ENCODE results near the gene ERLIN1. TPM values are rescaled to one million over a fixed set of nuclear protein-coding genes. Genes with fewer than 3 reads are reported as not detected.

The ERLIN1 gene
- total RNA-seq, 1 experiment from 2014 or later, result 79.8 TPM

DNA sequence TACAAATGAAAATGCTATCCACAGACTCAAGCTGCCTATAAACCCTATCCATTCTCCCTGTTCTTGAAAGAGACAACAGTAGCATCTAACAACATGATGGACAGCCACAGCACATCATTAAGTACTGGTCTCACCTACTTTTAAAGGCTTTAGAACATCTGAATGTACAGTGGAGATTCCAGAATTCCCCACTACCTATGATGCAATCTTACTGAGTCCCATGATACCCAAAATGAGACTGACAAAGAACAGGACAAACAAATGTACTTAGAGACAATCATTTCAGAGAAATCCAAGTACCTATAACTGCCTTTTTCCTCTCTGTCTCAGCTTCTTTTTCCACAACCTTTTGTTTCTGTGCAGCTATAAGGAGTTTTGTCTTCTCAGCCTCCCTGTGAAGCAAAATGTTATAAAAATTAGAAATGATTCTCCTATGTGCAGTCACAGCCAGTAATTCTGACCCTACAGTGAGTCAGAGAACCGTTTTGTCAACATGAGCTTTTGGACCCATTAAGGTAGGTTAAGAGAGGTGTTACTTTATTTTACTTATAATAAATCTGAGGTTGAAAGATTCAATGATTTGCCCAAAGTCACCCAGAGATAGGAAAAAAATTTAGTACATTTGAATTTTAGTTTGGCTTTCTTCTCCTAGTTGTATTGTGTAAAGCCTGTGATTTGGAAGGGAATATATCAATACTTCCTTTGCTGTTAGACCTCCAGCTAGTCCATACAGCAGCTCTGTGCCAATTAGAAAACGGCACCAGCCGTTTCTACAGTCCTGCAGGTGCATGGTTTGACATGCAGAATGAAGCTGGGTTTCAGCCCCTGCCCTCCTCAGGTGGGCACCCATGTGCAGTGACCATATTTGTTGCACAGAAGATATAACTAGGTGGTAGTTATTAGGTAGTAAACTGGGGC is 21.9 kb downstream of the ERLIN1 start:
- Histone ChIP-seq H3K27ac (ENCODE audit: low read length) (no peak overlapping the region), H3K4me1 (ENCODE audit: control insufficient read depth, insufficient read depth, low read length) (peaks cover 6% of the 10 kb centered on the region; the same call in 1 of the 2 replicates), H3K9me3 (ENCODE audit: control insufficient read depth, insufficient read depth, low read depth, low read length) (no peaks in the 10 kb centered on the region), H3K36me3 (ENCODE audit: control insufficient read depth, insufficient read depth, low read length) (peaks cover 39% of the 10 kb centered on the region), H3K27me3 (ENCODE audit: control insufficient read depth, insufficient read depth, low read length) (no peaks in the 10 kb centered on the region), H3K4me3 (ENCODE audit: low read depth in 2 of 2, low read length in 2 of 2) (no peak overlapping the region)
- in situ Hi-C loops (cut with HindIII; ENCODE audit: low pct_unique_long_range_greater_than_20kb, low sequenced_read_pairs) (no loop called here), intact Hi-C loops (cut with micrococcal nuclease; ENCODE audit: unreplicated experiment) (no loop called here)
- no peak for ATAC-seq
- no peak for DNase-seq (ENCODE audit: low read depth, low spot score)
- CTCF ChIA-PET, result no interaction called here
- POLR2A ChIA-PET, result no interaction called here
- no TSS peak for BruUV-seq (replicated peaks)
- TF ChIP-seq POLR2AphosphoS5 (IDR thresholded peaks at IDR 0.05; ENCODE audit: low read depth, low read length) (no peak), TCF7L2 (IDR thresholded peaks at IDR 0.05; ENCODE audit: low read depth, low read length) (no peak), CTCF (IDR thresholded peaks at IDR 0.05) (no peak), SIN3A (IDR thresholded peaks at IDR 0.05; ENCODE audit: borderline replicate concordance, insufficient read depth, low read depth, low read length) (no peak)
- TF ChIP-seq, protein P1, sequence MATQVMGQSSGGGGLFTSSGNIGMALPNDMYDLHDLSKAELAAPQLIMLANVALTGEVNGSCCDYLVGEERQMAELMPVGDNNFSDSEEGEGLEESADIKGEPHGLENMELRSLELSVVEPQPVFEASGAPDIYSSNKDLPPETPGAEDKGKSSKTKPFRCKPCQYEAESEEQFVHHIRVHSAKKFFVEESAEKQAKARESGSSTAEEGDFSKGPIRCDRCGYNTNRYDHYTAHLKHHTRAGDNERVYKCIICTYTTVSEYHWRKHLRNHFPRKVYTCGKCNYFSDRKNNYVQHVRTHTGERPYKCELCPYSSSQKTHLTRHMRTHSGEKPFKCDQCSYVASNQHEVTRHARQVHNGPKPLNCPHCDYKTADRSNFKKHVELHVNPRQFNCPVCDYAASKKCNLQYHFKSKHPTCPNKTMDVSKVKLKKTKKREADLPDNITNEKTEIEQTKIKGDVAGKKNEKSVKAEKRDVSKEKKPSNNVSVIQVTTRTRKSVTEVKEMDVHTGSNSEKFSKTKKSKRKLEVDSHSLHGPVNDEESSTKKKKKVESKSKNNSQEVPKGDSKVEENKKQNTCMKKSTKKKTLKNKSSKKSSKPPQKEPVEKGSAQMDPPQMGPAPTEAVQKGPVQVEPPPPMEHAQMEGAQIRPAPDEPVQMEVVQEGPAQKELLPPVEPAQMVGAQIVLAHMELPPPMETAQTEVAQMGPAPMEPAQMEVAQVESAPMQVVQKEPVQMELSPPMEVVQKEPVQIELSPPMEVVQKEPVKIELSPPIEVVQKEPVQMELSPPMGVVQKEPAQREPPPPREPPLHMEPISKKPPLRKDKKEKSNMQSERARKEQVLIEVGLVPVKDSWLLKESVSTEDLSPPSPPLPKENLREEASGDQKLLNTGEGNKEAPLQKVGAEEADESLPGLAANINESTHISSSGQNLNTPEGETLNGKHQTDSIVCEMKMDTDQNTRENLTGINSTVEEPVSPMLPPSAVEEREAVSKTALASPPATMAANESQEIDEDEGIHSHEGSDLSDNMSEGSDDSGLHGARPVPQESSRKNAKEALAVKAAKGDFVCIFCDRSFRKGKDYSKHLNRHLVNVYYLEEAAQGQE (IDR thresholded peaks at IDR 0.05; ENCODE audit: insufficient read depth in 1 of 2, low read depth in 2 of 2, low read length in 1 of 2), result no peak

DNA sequence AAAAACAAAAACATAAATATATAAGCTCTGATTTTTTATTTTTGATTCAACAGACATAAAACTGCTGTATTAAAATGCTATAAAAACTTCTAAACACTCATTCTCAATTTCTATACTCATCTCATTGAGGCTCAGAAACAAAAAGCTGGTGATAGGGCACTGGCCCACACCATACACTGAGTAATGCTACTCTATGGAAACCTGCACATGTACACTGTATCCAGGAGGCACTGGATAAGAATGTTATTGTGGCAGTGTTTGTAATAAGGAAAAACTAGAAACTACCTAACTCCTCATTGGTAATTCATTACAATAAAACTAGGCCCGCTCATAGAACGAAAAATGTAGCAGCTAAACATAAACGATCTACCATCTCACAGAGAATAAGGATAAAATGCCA is 23.1 kb downstream of the ERLIN1 start:
- CTCF ChIA-PET, result no interaction called here
- Histone ChIP-seq H3K36me3 (ENCODE audit: control insufficient read depth, insufficient read depth, low read length) (peaks cover 44% of the 10 kb centered on the region), H3K4me1 (ENCODE audit: control insufficient read depth, insufficient read depth, low read length) (peaks cover 6% of the 10 kb centered on the region; the same call in 1 of the 2 replicates), H3K4me3 (ENCODE audit: low read depth in 2 of 2, low read length in 2 of 2) (no peak overlapping the region), H3K27ac (ENCODE audit: low read length) (no peak overlapping the region), H3K9me3 (ENCODE audit: control insufficient read depth, insufficient read depth, low read depth, low read length) (no peaks in the 10 kb centered on the region), H3K27me3 (ENCODE audit: control insufficient read depth, insufficient read depth, low read length) (no peaks in the 10 kb centered on the region)
- no TSS peak for BruUV-seq (replicated peaks)
- intact Hi-C loops (cut with micrococcal nuclease; ENCODE audit: unreplicated experiment) (no loop called here), in situ Hi-C loops (cut with HindIII; ENCODE audit: low pct_unique_long_range_greater_than_20kb, low sequenced_read_pairs) (no loop called here)
- ATAC-seq, result no peak
- TF ChIP-seq CTCF (IDR thresholded peaks at IDR 0.05) (no peak), SIN3A (IDR thresholded peaks at IDR 0.05; ENCODE audit: borderline replicate concordance, insufficient read depth, low read depth, low read length) (no peak), TCF7L2 (IDR thresholded peaks at IDR 0.05; ENCODE audit: low read depth, low read length) (no peak)
- TF ChIP-seq, protein P1 (IDR thresholded peaks at IDR 0.05; ENCODE audit: insufficient read depth in 1 of 2, low read depth in 2 of 2, low read length in 1 of 2), result no peak
- POLR2A ChIA-PET, result no interaction called here
- DNase-seq (ENCODE audit: low read depth, low spot score), result no peak
